ENCODE measurements around the gene IFITM1. TPM values are rescaled to one million over a fixed set of nuclear protein-coding genes. Genes with fewer than 3 reads are reported as not detected.
"Not testable (repeated sequence)": the region's sequence is repeated elsewhere in the genome, so short reads cannot be mapped to it uniquely, and the experiment has no call there.

IFITM1 gene
- total and polyA plus RNA-seq, 8 donors = 7.0 to 224 (median 41.0) TPM

- 3 to 24% (median 9%) methylated on average over 6 to 28 of the region's 28 CpGs for WGBS, 5 donors
- TF ChIP-seq CTCF (IDR thresholded peaks at IDR 0.05) (peak in 1 of 7 experiments; percentile 15), POLR2AphosphoS5 (IDR thresholded peaks at IDR 0.05) (peak; percentile 53 to 94 (median 93))
- H3K36me3 ChIP-seq; H3K9me3 ChIP-seq; H3K27me3 ChIP-seq; intact Hi-C loops (cut with DNase I; ENCODE audit: low total_unique reads): not testable (repeated sequence)
- peak; percentile 61 to 84 for DNase-seq
- Histone ChIP-seq H3K4me3 (peak within 1 kb of the TSS; percentile 36 to 56 (median 52)), H3K27ac (peak within 1 kb of the TSS; percentile 73 to 93 (median 80)), H3K4me1 (peaks cover 15 to 63% (median 34%) of the 10 kb centered on the region in 4 donors)
Observed at GRCh38 chr11:307766-308708, 5.8 kb upstream of the IFITM1 start, which contains the start of gene IFITM2. Gene IFITM2 (plus strand): TSS chr11:307816. CDS start chr11:308193, 377 bp downstream.

GRCh38 chr11:308740-309665 is 4.8 kb upstream of the IFITM1 start:
- WGBS, 5 donors = 41 to 49% (median 44%) methylated on average over 20 to 23 of the region's 24 CpGs
- intact Hi-C loops (cut with DNase I; ENCODE audit: low total_unique reads); H3K27me3 ChIP-seq; DNase-seq; H3K9me3 ChIP-seq; H3K36me3 ChIP-seq: not testable (repeated sequence)
- Histone ChIP-seq H3K4me1 (peaks cover 20 to 70% (median 43%) of the 10 kb centered on the region in 4 donors), H3K27ac (peak overlapping the region; percentile 70 to 93 (median 80)), H3K4me3 (peak overlapping the region; percentile 36 to 56 (median 52))

GRCh38 chr11:309979-310572 is 3.8 kb upstream of the IFITM1 start:
- intact Hi-C loops (cut with DNase I; ENCODE audit: low total_unique reads); H3K27me3 ChIP-seq; DNase-seq; H3K36me3 ChIP-seq; H3K9me3 ChIP-seq: not testable (repeated sequence)
- Histone ChIP-seq H3K4me3 (peak overlapping the region; percentile 36 to 56 (median 52)), H3K27ac (peak overlapping the region; percentile 48 to 93 (median 80)), H3K4me1 (peaks cover 20 to 73% (median 38%) of the 10 kb centered on the region in 4 donors)
- WGBS, 5 donors = 18 to 51% (median 32%) methylated on average over 3 to 5 of the region's 18 CpGs
- TF ChIP-seq POLR2AphosphoS5 (IDR thresholded peaks at IDR 0.05) = peak in 1 of 3 donors; percentile 27

GRCh38 chr11:311013-311748 is 2.7 kb upstream of the IFITM1 start:
- DNase-seq; intact Hi-C loops (cut with DNase I; ENCODE audit: low total_unique reads); H3K9me3 ChIP-seq; H3K36me3 ChIP-seq: not testable (repeated sequence)
- H3K27me3 ChIP-seq = peaks cover 0 to 12% (median 10%) of the 10 kb centered on the region in 3 donors
- H3K4me1 ChIP-seq = peaks cover 20 to 73% (median 45%) of the 10 kb centered on the region in 4 donors
- 0 to 11% (median 7%) methylated on average over 6 to 9 of the region's 71 CpGs; no CpG with 5 or more reads in 1 of the 5 donors for WGBS, 5 donors
- peak overlapping the region; percentile 30 to 67 (median 34) for H3K4me3 ChIP-seq
- peak overlapping the region; percentile 23 to 95 (median 86) for H3K27ac ChIP-seq

- 49 to 63% (median 56%) methylated on average over 14 of the region's 14 CpGs for WGBS, 5 donors
- intact Hi-C loops (cut with DNase I; ENCODE audit: low total_unique reads) = no loop called here
- H3K27ac ChIP-seq = peak overlapping the region; percentile 72 to 95 (median 86)
- DNase-seq = no peak
- peak overlapping the region; percentile 30 to 67 (median 34) for H3K4me3 ChIP-seq
- no peaks in the 10 kb centered on the region for H3K36me3 ChIP-seq
- H3K27me3 ChIP-seq = peaks cover 0 to 22% (median 15%) of the 10 kb centered on the region in 3 donors
- no peak for TF ChIP-seq EP300 (IDR thresholded peaks at IDR 0.05)
- TF ChIP-seq POLR2A (IDR thresholded peaks at IDR 0.05) = no peak
- peak in 1 of 3 donors; percentile 13 for TF ChIP-seq POLR2AphosphoS5 (IDR thresholded peaks at IDR 0.05)
- no peak for TF ChIP-seq CTCF (IDR thresholded peaks at IDR 0.05)
- peaks cover 15 to 74% (median 45%) of the 10 kb centered on the region in 4 donors for H3K4me1 ChIP-seq
- no peaks in the 10 kb centered on the region for H3K9me3 ChIP-seq
Observed at GRCh38 chr11:312092-312816, 1.6 kb upstream of the IFITM1 start.

Data from stomach (tissue), 9 donors.